ENCODE results near the gene BCL2. TPM values are rescaled to one million over a fixed set of nuclear protein-coding genes. Genes with fewer than 3 reads are reported as not detected.

BCL2 gene
- total RNA-seq, 2 experiments from 2014 or later = 1.4 to 2.5 TPM

- ChIA-PET POLR2A (interaction anchor here (0.9 to 1.0 kb wide), 2 partner anchors 8 to 16 kb away, joined by 3 to 4 read pairs; no protein-coding TSS in a partner anchor), CTCF (ENCODE audit: unreplicated experiment) (no interaction called here)
- intact Hi-C loops (cut with micrococcal nuclease; ENCODE audit: unreplicated experiment) = no loop called here
- no peaks in the 10 kb centered on the region for H3K79me2 ChIP-seq (ENCODE audit: insufficient read depth, low read depth, low read length)
- TF ChIP-seq CTCF (conservative IDR thresholded peaks at IDR 0.05; ENCODE audit: low read length) (no peak), EZH2phosphoT487 (IDR thresholded peaks at IDR 0.05; ENCODE audit: borderline replicate concordance, low read depth, low read length) (no peak)
- no peaks in the 10 kb centered on the region for H3K9me2 ChIP-seq (ENCODE audit: insufficient read depth, low read length)
- H3K4me3 ChIP-seq (ENCODE audit: low read depth, low read length, poor library complexity, severe bottlenecking) = no peak overlapping the region
- no peak overlapping the region for H3K27ac ChIP-seq (ENCODE audit: low read depth, low read length, poor library complexity, severe bottlenecking)
- H3K4me2 ChIP-seq (ENCODE audit: low read length) = no peak overlapping the region
- no peaks in the 10 kb centered on the region for H4K20me1 ChIP-seq (ENCODE audit: insufficient read depth, low read length)
- H2AFZ ChIP-seq (ENCODE audit: low read length) = no peak overlapping the region
- no peaks in the 10 kb centered on the region for H3K36me3 ChIP-seq (ENCODE audit: insufficient read depth, low read length)
- H3K4me1 ChIP-seq (ENCODE audit: insufficient read depth, low read length, poor library complexity, severe bottlenecking) = no peaks in the 10 kb centered on the region
- H3K9me3 ChIP-seq (ENCODE audit: low read length) = no peaks in the 10 kb centered on the region
- no peak for DNase-seq (ENCODE audit: low spot score)
- no TSS peak for BruUV-seq (replicated peaks)
These were observed 46.2 kb downstream of the BCL2 start for GRCh38 chr18:63273222-63273927.

DNA sequence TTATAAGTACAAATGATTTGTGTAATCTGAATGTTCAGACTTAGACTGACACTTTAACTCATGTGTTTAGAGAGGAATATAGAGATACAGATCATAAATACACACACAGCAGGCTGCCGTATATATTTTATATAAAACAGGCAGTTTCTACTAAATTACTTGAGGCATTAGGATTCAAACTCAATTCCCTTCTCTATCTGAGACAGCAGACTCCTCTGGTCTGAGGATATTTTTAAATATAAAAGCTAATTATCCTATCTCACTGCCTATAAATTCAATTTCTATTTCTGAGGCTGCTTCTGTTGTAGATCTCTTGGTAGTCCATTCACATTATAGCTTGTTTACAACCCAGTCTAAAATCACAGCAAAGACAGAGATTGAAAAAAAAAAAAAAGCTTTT lies 46.9 kb downstream of the BCL2 start:
- Histone ChIP-seq H3K27ac (ENCODE audit: low read depth, low read length, poor library complexity, severe bottlenecking) (no peak overlapping the region), H3K79me2 (ENCODE audit: insufficient read depth, low read depth, low read length) (no peaks in the 10 kb centered on the region), H4K20me1 (ENCODE audit: insufficient read depth, low read length) (no peaks in the 10 kb centered on the region), H3K36me3 (ENCODE audit: insufficient read depth, low read length) (no peaks in the 10 kb centered on the region), H3K9me3 (ENCODE audit: low read length) (no peaks in the 10 kb centered on the region), H2AFZ (ENCODE audit: low read length) (no peak overlapping the region), H3K4me1 (ENCODE audit: insufficient read depth, low read length, poor library complexity, severe bottlenecking) (no peaks in the 10 kb centered on the region), H3K4me3 (ENCODE audit: low read depth, low read length, poor library complexity, severe bottlenecking) (no peak overlapping the region), H3K9me2 (ENCODE audit: insufficient read depth, low read length) (no peaks in the 10 kb centered on the region), H3K4me2 (ENCODE audit: low read length) (no peak overlapping the region)
- CTCF ChIA-PET (ENCODE audit: unreplicated experiment) = no interaction called here
- POLR2A ChIA-PET = interaction anchor here (0.9 kb wide), 1 partner anchor 9 kb away, joined by 4 read pairs; no protein-coding TSS in a partner anchor
- intact Hi-C loops (cut with micrococcal nuclease; ENCODE audit: unreplicated experiment) = no loop called here
- TF ChIP-seq CTCF (conservative IDR thresholded peaks at IDR 0.05; ENCODE audit: low read length) (no peak), EZH2phosphoT487 (IDR thresholded peaks at IDR 0.05; ENCODE audit: borderline replicate concordance, low read depth, low read length) (no peak)
- BruUV-seq (replicated peaks) = no TSS peak
- no peak for DNase-seq (ENCODE audit: low spot score)

DNA sequence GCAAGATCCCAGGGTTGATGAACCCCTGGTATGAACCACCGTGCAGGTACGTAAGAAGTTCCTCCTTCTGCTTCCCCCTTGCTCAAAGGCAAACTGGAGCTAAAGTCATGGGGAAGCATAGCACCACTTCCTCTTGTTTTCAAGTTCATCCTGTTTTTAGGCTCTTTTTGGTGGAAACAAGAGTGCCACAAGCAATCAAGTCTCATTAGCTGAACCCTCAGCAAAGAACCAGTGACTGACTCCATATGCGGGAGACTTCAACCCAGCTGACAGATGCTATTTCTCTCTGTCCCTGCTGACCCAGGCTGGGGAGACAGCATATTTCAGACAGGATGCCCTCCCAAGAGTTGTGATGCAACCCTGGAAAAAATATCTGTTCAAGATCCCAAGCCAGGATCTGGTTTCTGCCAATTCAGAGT lies 47.7 kb downstream of the BCL2 start:
- no peaks in the 10 kb centered on the region for H3K9me3 ChIP-seq (ENCODE audit: low read length)
- no peaks in the 10 kb centered on the region for H4K20me1 ChIP-seq (ENCODE audit: insufficient read depth, low read length)
- CTCF ChIA-PET (ENCODE audit: unreplicated experiment) = interaction anchor here (0.8 kb wide), 1 partner anchor 54 kb away, joined by 3 read pairs; no protein-coding TSS in a partner anchor
- H3K9me2 ChIP-seq (ENCODE audit: insufficient read depth, low read length) = no peaks in the 10 kb centered on the region
- no peak overlapping the region for H2AFZ ChIP-seq (ENCODE audit: low read length)
- no peaks in the 10 kb centered on the region for H3K4me1 ChIP-seq (ENCODE audit: insufficient read depth, low read length, poor library complexity, severe bottlenecking)
- BruUV-seq (replicated peaks) = no TSS peak
- POLR2A ChIA-PET = no interaction called here
- TF ChIP-seq EZH2phosphoT487 (IDR thresholded peaks at IDR 0.05; ENCODE audit: borderline replicate concordance, low read depth, low read length) (no peak), CTCF (conservative IDR thresholded peaks at IDR 0.05; ENCODE audit: low read length) (no peak)
- no peaks in the 10 kb centered on the region for H3K79me2 ChIP-seq (ENCODE audit: insufficient read depth, low read depth, low read length)
- no peak overlapping the region for H3K4me3 ChIP-seq (ENCODE audit: low read depth, low read length, poor library complexity, severe bottlenecking)
- no peak for DNase-seq (ENCODE audit: low spot score)
- no peak overlapping the region for H3K4me2 ChIP-seq (ENCODE audit: low read length)
- no peak overlapping the region for H3K27ac ChIP-seq (ENCODE audit: low read depth, low read length, poor library complexity, severe bottlenecking)
- intact Hi-C loops (cut with micrococcal nuclease; ENCODE audit: unreplicated experiment) = no loop called here
- H3K36me3 ChIP-seq (ENCODE audit: insufficient read depth, low read length) = no peaks in the 10 kb centered on the region
